ENCODE results near the gene RBL2.

RBL2 gene

GRCh38 chr16:53449816-53450517 is 15.7 kb downstream of the RBL2 start:
- in situ Hi-C loops (cut with HindIII; ENCODE audit: low sequenced_read_pairs), result no loop called here

GRCh38 chr16:53453928-53454327 is 19.7 kb downstream of the RBL2 start:
- in situ Hi-C loops (cut with HindIII; ENCODE audit: low sequenced_read_pairs), result no loop called here

- in situ Hi-C loops (cut with HindIII; ENCODE audit: low sequenced_read_pairs), result no loop called here
Measured at GRCh38 chr16:53456625-53457024, 22.4 kb downstream of the RBL2 start.

GRCh38 chr16:53457670-53458069 is 23.4 kb downstream of the RBL2 start:
- in situ Hi-C loops (cut with HindIII; ENCODE audit: low sequenced_read_pairs), result no loop called here

- in situ Hi-C loops (cut with HindIII; ENCODE audit: low sequenced_read_pairs), result no loop called here
Measured at GRCh38 chr16:53458635-53459034, 24.4 kb downstream of the RBL2 start.

GRCh38 chr16:53465606-53466280 is 31.5 kb downstream of the RBL2 start:
- in situ Hi-C loops (cut with HindIII; ENCODE audit: low sequenced_read_pairs), result no loop called here

- in situ Hi-C loops (cut with HindIII; ENCODE audit: low sequenced_read_pairs), result no loop called here
Measured at GRCh38 chr16:53476867-53477266, 42.6 kb downstream of the RBL2 start.

- in situ Hi-C loops (cut with HindIII; ENCODE audit: low sequenced_read_pairs), result no loop called here
Measured at GRCh38 chr16:53478965-53479364, 44.7 kb downstream of the RBL2 start.

- in situ Hi-C loops (cut with HindIII; ENCODE audit: low sequenced_read_pairs), result no loop called here
Measured at GRCh38 chr16:53480394-53480793, 46.1 kb downstream of the RBL2 start.

GRCh38 chr16:53482123-53482522 is 47.9 kb downstream of the RBL2 start:
- in situ Hi-C loops (cut with HindIII; ENCODE audit: low sequenced_read_pairs), result no loop called here

GRCh38 chr16:53484542-53484941 is 50.3 kb downstream of the RBL2 start:
- in situ Hi-C loops (cut with HindIII; ENCODE audit: low sequenced_read_pairs), result no loop called here

- in situ Hi-C loops (cut with HindIII; ENCODE audit: low sequenced_read_pairs), result loop anchor here (5.0 kb wide), 1 partner anchor 41 kb away; no protein-coding TSS in a partner anchor
Measured at GRCh38 chr16:53486230-53486629, 52.0 kb downstream of the RBL2 start.

GRCh38 chr16:53489755-53490154 is 55.5 kb downstream of the RBL2 start:
- in situ Hi-C loops (cut with HindIII; ENCODE audit: low sequenced_read_pairs), result loop anchor here (5.0 kb wide), 1 partner anchor 38 kb away; no protein-coding TSS in a partner anchor

- in situ Hi-C loops (cut with HindIII; ENCODE audit: low sequenced_read_pairs), result no loop called here
Measured at GRCh38 chr16:53492503-53492902, 58.2 kb downstream of the RBL2 start.

- in situ Hi-C loops (cut with HindIII; ENCODE audit: low sequenced_read_pairs), result no loop called here
Measured at GRCh38 chr16:53494636-53495035, 60.4 kb downstream of the RBL2 start.

- in situ Hi-C loops (cut with HindIII; ENCODE audit: low sequenced_read_pairs), result no loop called here
Measured at GRCh38 chr16:53495325-53495724, 61.1 kb downstream of the RBL2 start.

- in situ Hi-C loops (cut with HindIII; ENCODE audit: low sequenced_read_pairs), result no loop called here
Measured at GRCh38 chr16:53498984-53499383, 64.7 kb downstream of the RBL2 start.

GRCh38 chr16:53501216-53501859 is 67.1 kb downstream of the RBL2 start:
- in situ Hi-C loops (cut with HindIII; ENCODE audit: low sequenced_read_pairs), result no loop called here

GRCh38 chr16:53502331-53503269 is 68.3 kb downstream of the RBL2 start, which contains the start of gene AKTIP:
AKTIP (minus strand) TSS chr16:53503209; CDS start chr16:53500259, 2,950 bp downstream.
- in situ Hi-C loops (cut with HindIII; ENCODE audit: low sequenced_read_pairs), result no loop called here

GRCh38 chr16:53503270-53503923 is 69.1 kb downstream of the RBL2 start:
- in situ Hi-C loops (cut with HindIII; ENCODE audit: low sequenced_read_pairs), result no loop called here
